ENCODE data around the gene C9orf85.

- TF ChIP-seq, protein P1, sequence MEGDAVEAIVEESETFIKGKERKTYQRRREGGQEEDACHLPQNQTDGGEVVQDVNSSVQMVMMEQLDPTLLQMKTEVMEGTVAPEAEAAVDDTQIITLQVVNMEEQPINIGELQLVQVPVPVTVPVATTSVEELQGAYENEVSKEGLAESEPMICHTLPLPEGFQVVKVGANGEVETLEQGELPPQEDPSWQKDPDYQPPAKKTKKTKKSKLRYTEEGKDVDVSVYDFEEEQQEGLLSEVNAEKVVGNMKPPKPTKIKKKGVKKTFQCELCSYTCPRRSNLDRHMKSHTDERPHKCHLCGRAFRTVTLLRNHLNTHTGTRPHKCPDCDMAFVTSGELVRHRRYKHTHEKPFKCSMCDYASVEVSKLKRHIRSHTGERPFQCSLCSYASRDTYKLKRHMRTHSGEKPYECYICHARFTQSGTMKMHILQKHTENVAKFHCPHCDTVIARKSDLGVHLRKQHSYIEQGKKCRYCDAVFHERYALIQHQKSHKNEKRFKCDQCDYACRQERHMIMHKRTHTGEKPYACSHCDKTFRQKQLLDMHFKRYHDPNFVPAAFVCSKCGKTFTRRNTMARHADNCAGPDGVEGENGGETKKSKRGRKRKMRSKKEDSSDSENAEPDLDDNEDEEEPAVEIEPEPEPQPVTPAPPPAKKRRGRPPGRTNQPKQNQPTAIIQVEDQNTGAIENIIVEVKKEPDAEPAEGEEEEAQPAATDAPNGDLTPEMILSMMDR (IDR thresholded peaks at IDR 0.05): no peak
- peak in 1 of 2 donors; percentile 25 for TF ChIP-seq POLR2A (IDR thresholded peaks at IDR 0.05)
Observed at GRCh38 chr9:71944754-71945375, 33.4 kb downstream of the C9orf85 start.
